ENCODE results near the gene TPP1. TPM values are rescaled to one million over a fixed set of nuclear protein-coding genes. Genes with fewer than 3 reads are reported as not detected.

TPP1 gene
- total and polyA plus RNA-seq, 10 of the 15 experiments (the other 5 are each of a cell fraction or from before 2014, with no cell fraction given), result 7.5 to 64.6 (median 38.3) TPM

- TF ChIP-seq RAD21 (IDR thresholded peaks at IDR 0.05; ENCODE audit: insufficient read depth, low read depth, low read length) (no peak), BMI1 (IDR thresholded peaks at IDR 0.05; ENCODE audit: borderline replicate concordance) (no peak), CHD4 (IDR thresholded peaks at IDR 0.05) (no peak), IKZF1 (conservative IDR thresholded peaks at IDR 0.05) (peak; percentile 90), DPF2 (IDR thresholded peaks at IDR 0.05) (peak; percentile 92), NKRF (conservative IDR thresholded peaks at IDR 0.05) (0 out of 2 replicates have a peak, but pooled peaks have one; percentile 27), RB1 (IDR thresholded peaks at IDR 0.05; ENCODE audit: borderline replicate concordance) (peak; percentile 53; the same call in 1 of the 2 replicates), GABPA (IDR thresholded peaks at IDR 0.05; ENCODE audit: low read depth) (peak; percentile 60; the same call in 1 of the 2 replicates), POLR2AphosphoS2 (IDR thresholded peaks at IDR 0.05; ENCODE audit: low read depth, low read length) (peak; percentile 95), FOXM1 (IDR thresholded peaks at IDR 0.05; ENCODE audit: low read depth, low read length) (peak; percentile 39; the same call in 1 of the 2 replicates), ZNF687 (IDR thresholded peaks at IDR 0.05) (peak; percentile 78), CEBPZ (IDR thresholded peaks at IDR 0.05; ENCODE audit: low read depth, low read length) (no peak), IKZF2 (IDR thresholded peaks at IDR 0.05) (peak; percentile 54 to 58; a peak in 3 of 4 replicates), SIX5 (IDR thresholded peaks at IDR 0.05; ENCODE audit: low read depth, low read length, severe bottlenecking) (no peak), SREBF1 (IDR thresholded peaks at IDR 0.05; ENCODE audit: low read length) (no peak), ATF2 (IDR thresholded peaks at IDR 0.05; ENCODE audit: low read length) (peak; percentile 71; the same call in 1 of the 2 replicates), SMAD5 (IDR thresholded peaks at IDR 0.05; ENCODE audit: low read depth) (peak; percentile 93; the same call in 1 of the 2 replicates), ASH2L (IDR thresholded peaks at IDR 0.05; ENCODE audit: borderline replicate concordance, low read depth) (no peak)
Measured at GRCh38 chr11:6612213-6613041, 6.8 kb downstream of the TPP1 start, which contains the start of gene TAF10 (continued).

Data from GM12878 (cell line).